Measurements from ENCODE around the gene ZNF831.

Gene ZNF831

GRCh38 chr20:59138114-59138748 is 25.4 kb upstream of the ZNF831 start:
- TF ChIP-seq EZH2 (IDR thresholded peaks at IDR 0.05; ENCODE audit: borderline replicate concordance, low read depth, low read length, severe bottlenecking) (no peak), CTCF (IDR thresholded peaks at IDR 0.05; ENCODE audit: borderline replicate concordance, extremely low read depth, low read length, poor library complexity, severe bottlenecking) (no peak)
- Histone ChIP-seq H3K4me2 (ENCODE audit: insufficient read depth, low read length) (no peak overlapping the region), H3K9ac (ENCODE audit: low read depth, low read length) (no peak overlapping the region), H3K4me3 (ENCODE audit: low read depth in 1 of 2, low read length in 2 of 2) (no peak overlapping the region), H3K27ac (ENCODE audit: low read length) (no peak overlapping the region), H3K9me3 (ENCODE audit: insufficient read depth, low read length, severe bottlenecking) (no peaks in the 10 kb centered on the region), H3K27me3 (ENCODE audit: insufficient read depth, low read length, poor library complexity) (no peaks in the 10 kb centered on the region), H3K79me2 (ENCODE audit: insufficient read depth, low read length) (no peaks in the 10 kb centered on the region), H4K20me1 (ENCODE audit: insufficient read depth, low read length) (peaks cover 5% of the 10 kb centered on the region; the same call in 1 of the 2 replicates), H3K4me1 (ENCODE audit: insufficient read depth, low read length) (no peaks in the 10 kb centered on the region), H3K36me3 (ENCODE audit: insufficient read depth, low read length) (no peaks in the 10 kb centered on the region), H2AFZ (ENCODE audit: low read depth, low read length) (no peak overlapping the region)
- ATAC-seq (ENCODE audit: insufficient read depth, low read depth) (no peak), DNase-seq (no peak)

- Histone ChIP-seq H2AFZ (ENCODE audit: low read depth, low read length) (no peak overlapping the region), H3K9ac (ENCODE audit: low read depth, low read length) (no peak overlapping the region), H4K20me1 (ENCODE audit: insufficient read depth, low read length) (peaks cover 8% of the 10 kb centered on the region; the same call in 1 of the 2 replicates), H3K27ac (ENCODE audit: low read length) (no peak overlapping the region), H3K9me3 (ENCODE audit: insufficient read depth, low read length, severe bottlenecking) (no peaks in the 10 kb centered on the region), H3K4me1 (ENCODE audit: insufficient read depth, low read length) (no peaks in the 10 kb centered on the region), H3K79me2 (ENCODE audit: insufficient read depth, low read length) (no peaks in the 10 kb centered on the region), H3K4me3 (ENCODE audit: low read depth in 1 of 2, low read length in 2 of 2) (no peak overlapping the region), H3K4me2 (ENCODE audit: insufficient read depth, low read length) (no peak overlapping the region), H3K36me3 (ENCODE audit: insufficient read depth, low read length) (no peaks in the 10 kb centered on the region), H3K27me3 (ENCODE audit: insufficient read depth, low read length, poor library complexity) (no peaks in the 10 kb centered on the region)
- TF ChIP-seq EZH2 (IDR thresholded peaks at IDR 0.05; ENCODE audit: borderline replicate concordance, low read depth, low read length, severe bottlenecking): no peak
- no peak for TF ChIP-seq CTCF (IDR thresholded peaks at IDR 0.05; ENCODE audit: borderline replicate concordance, extremely low read depth, low read length, poor library complexity, severe bottlenecking)
- ATAC-seq (ENCODE audit: insufficient read depth, low read depth) (no peak), DNase-seq (no peak)
Measured at GRCh38 chr20:59139998-59140397, 23.6 kb upstream of the ZNF831 start.

- H3K4me1 ChIP-seq (ENCODE audit: insufficient read depth, low read length): no peaks in the 10 kb centered on the region
- peak; percentile 26 for DNase-seq
- no peak overlapping the region for H3K4me3 ChIP-seq (ENCODE audit: low read depth in 1 of 2, low read length in 2 of 2)
- TF ChIP-seq EZH2 (IDR thresholded peaks at IDR 0.05; ENCODE audit: borderline replicate concordance, low read depth, low read length, severe bottlenecking): no peak
- TF ChIP-seq CTCF (IDR thresholded peaks at IDR 0.05; ENCODE audit: borderline replicate concordance, extremely low read depth, low read length, poor library complexity, severe bottlenecking): no peak
- H3K4me2 ChIP-seq (ENCODE audit: insufficient read depth, low read length): no peak overlapping the region
- peaks cover 8% of the 10 kb centered on the region; the same call in 1 of the 2 replicates for H4K20me1 ChIP-seq (ENCODE audit: insufficient read depth, low read length)
- no peak overlapping the region for H2AFZ ChIP-seq (ENCODE audit: low read depth, low read length)
- no peak for ATAC-seq (ENCODE audit: insufficient read depth, low read depth)
- H3K79me2 ChIP-seq (ENCODE audit: insufficient read depth, low read length): no peaks in the 10 kb centered on the region
- no peaks in the 10 kb centered on the region for H3K27me3 ChIP-seq (ENCODE audit: insufficient read depth, low read length, poor library complexity)
- no peaks in the 10 kb centered on the region for H3K9me3 ChIP-seq (ENCODE audit: insufficient read depth, low read length, severe bottlenecking)
- H3K9ac ChIP-seq (ENCODE audit: low read depth, low read length): no peak overlapping the region
- H3K36me3 ChIP-seq (ENCODE audit: insufficient read depth, low read length): no peaks in the 10 kb centered on the region
- no peak overlapping the region for H3K27ac ChIP-seq (ENCODE audit: low read length)
Measured at GRCh38 chr20:59141818-59142581, 21.6 kb upstream of the ZNF831 start.
